COLO668 (cell line): ENCODE data around the gene DEPDC1B.
"Not testable (repeated sequence)": the region's sequence is repeated elsewhere in the genome, so short reads cannot be mapped to it uniquely, and the experiment has no call there.

Experiments
- DNase-seq: peaks from one replicate; lab custom pipeline; 2025; ENCODE audit not compliant: unreplicated experiment; lab: John Stamatoyannopoulos, UW

The DEPDC1B gene

GRCh38 chr5:60699288-60699608 lies 718 bp downstream of the DEPDC1B start:
- DNase-seq = no peak

GRCh38 chr5:60698336-60698735 lies 1.6 kb downstream of the DEPDC1B start:
- no peak for DNase-seq

- DNase-seq = no peak
Measured at GRCh38 chr5:60690326-60690725, 9.6 kb downstream of the DEPDC1B start.

GRCh38 chr5:60688980-60689379 lies 11.0 kb downstream of the DEPDC1B start:
- no peak for DNase-seq

GRCh38 chr5:60687927-60688720 lies 11.8 kb downstream of the DEPDC1B start:
- DNase-seq = no peak

- DNase-seq = no peak
Measured at GRCh38 chr5:60686157-60686556, 13.8 kb downstream of the DEPDC1B start.

GRCh38 chr5:60685700-60686099 lies 14.3 kb downstream of the DEPDC1B start:
- no peak for DNase-seq

- DNase-seq = no peak
Measured at GRCh38 chr5:60685028-60685427, 14.9 kb downstream of the DEPDC1B start.

- not testable (repeated sequence) for DNase-seq
Measured at GRCh38 chr5:60682007-60682406, 18.0 kb downstream of the DEPDC1B start.

GRCh38 chr5:60679816-60680215 lies 20.1 kb downstream of the DEPDC1B start:
- no peak for DNase-seq

- no peak for DNase-seq
Measured at GRCh38 chr5:60677850-60678664, 21.9 kb downstream of the DEPDC1B start.

- no peak for DNase-seq
Measured at GRCh38 chr5:60675286-60675685, 24.7 kb downstream of the DEPDC1B start.

GRCh38 chr5:60674251-60675069 lies 25.5 kb downstream of the DEPDC1B start:
- DNase-seq = no peak

- no peak for DNase-seq
Measured at GRCh38 chr5:60673334-60673733, 26.6 kb downstream of the DEPDC1B start.

- DNase-seq = no peak
Measured at GRCh38 chr5:60672693-60673264, 27.2 kb downstream of the DEPDC1B start.

- DNase-seq = no peak
Measured at GRCh38 chr5:60671899-60672692, 27.9 kb downstream of the DEPDC1B start.

GRCh38 chr5:60670749-60671148 lies 29.2 kb downstream of the DEPDC1B start:
- no peak for DNase-seq

GRCh38 chr5:60668686-60669304 lies 31.2 kb downstream of the DEPDC1B start:
- no peak for DNase-seq

- no peak for DNase-seq
Measured at GRCh38 chr5:60651872-60652620, 47.9 kb downstream of the DEPDC1B start.
